HG03432 (cell line): Measurements from ENCODE around the gene ATAD3B.
"Not testable (repeated sequence)": the region's sequence is repeated elsewhere in the genome, so short reads cannot be mapped to it uniquely, and the experiment has no call there.

Source experiments
- ATAC-seq: cut with Tn5 transposase; IDR thresholded peaks from one replicate; pipeline ENCODE4 v1.9.1; 2021; ENCODE audit warnings: mild to moderate bottlenecking, moderate library complexity; ENCODE audit not compliant: unreplicated experiment

Gene ATAD3B

DNA sequence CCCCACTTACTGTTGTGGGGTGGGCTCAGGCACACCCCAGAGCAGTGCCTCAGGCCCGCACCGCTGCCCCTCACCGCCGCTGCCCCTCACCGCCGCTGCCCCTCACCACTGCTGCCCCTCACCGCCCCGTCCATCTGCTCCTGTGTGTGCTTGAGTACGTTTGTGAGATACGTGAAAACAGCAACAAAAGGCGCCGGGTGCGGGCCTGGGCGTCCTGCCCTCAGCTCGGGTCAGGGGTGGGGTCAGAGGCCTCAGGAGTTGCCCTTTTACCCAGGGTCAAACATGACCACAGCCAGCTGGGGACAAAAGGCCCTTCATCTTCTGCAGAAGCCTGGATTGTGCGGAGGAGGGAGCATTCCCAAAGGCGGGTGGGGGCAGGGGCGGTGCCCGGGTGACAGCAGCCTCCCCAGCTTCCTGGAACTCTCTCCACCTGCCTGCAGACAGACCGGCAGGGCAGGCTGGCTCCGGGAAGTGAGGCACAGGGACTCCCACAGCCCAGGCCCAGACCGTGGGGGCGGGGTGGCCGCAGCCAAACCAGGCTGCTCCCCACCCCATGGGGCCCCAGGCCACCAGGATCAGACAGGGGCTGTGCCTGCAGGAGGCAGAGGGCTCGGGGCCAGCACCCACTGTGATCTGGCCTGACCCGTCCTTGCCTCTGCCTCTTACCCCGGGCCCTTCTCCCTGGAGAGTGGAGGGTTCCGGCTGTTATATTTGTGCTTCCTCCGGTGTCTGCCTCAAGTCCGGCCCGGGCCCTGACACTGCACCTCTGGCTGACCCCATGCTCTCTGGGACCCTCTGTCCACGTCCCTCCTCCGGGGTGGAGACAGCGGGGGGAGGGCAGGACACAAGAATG lies 38.4 kb upstream of the ATAD3B start:
- ATAC-seq: no peak

DNA sequence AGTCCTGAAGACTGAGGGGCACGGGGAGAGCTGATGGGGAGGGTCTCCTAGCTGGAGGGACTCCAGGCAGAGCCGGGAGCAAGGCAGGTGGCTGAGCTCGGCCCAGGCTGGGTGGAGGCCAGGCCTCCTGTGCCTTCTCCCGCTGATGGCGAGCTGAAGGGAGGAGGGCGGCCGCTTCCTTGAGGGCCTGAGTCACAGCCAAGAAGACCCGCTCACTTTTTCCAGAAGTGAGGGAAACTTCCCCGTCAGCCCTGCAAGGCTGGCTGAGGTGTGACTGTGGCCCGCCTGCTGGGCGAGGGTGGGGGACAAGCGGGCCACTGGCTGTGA lies 37.8 kb upstream of the ATAD3B start:
- no peak for ATAC-seq

DNA sequence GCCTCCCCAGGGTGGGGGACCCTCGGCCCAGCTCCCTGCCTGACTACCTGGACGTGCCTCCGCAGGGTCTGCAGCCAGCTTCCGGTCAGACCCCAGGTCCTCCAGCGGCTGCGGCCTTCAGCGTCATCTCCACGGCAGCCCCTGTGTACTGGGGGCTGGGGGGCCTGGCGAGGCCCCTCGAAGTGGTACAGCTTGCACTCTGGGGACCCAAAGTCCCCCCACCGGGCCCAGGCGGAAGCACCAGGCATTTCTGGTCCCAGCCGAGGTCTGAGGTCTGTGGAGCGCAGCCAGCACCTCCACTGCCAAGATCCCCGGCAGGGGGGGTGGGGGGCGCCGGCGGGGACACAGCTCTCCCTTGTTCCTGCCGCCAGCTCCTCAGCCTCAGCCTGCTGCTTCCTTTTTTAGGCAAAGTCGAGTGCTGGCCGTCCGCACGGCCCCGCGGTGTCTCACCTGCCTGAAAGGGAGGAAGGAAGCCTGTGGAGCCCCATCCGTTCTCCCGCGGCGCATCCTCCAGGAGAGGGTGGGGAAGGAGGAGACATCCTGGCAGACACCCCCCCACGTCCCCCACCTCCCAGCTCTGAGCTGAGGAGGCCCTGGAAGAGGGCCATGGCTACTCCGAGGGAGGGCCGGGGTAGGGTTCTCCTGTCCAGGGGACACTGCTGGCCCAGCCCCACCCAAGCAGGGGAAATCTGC lies 37.3 kb upstream of the ATAD3B start:
- no peak for ATAC-seq

DNA sequence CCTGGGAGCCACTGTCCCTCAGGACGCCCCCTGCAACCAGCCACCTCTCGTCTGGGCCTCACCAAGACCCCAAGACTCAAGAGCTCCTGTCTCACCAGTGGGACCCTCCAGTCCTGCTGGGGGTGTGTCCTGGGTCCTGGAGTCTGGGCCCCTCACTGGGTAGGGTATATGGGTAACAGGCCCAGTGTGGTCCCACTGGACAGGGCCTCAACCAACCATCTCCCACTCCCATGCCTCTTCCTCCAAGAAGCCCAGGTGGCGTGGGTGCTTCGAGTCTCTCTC lies 36.8 kb upstream of the ATAD3B start:
- ATAC-seq: no peak

DNA sequence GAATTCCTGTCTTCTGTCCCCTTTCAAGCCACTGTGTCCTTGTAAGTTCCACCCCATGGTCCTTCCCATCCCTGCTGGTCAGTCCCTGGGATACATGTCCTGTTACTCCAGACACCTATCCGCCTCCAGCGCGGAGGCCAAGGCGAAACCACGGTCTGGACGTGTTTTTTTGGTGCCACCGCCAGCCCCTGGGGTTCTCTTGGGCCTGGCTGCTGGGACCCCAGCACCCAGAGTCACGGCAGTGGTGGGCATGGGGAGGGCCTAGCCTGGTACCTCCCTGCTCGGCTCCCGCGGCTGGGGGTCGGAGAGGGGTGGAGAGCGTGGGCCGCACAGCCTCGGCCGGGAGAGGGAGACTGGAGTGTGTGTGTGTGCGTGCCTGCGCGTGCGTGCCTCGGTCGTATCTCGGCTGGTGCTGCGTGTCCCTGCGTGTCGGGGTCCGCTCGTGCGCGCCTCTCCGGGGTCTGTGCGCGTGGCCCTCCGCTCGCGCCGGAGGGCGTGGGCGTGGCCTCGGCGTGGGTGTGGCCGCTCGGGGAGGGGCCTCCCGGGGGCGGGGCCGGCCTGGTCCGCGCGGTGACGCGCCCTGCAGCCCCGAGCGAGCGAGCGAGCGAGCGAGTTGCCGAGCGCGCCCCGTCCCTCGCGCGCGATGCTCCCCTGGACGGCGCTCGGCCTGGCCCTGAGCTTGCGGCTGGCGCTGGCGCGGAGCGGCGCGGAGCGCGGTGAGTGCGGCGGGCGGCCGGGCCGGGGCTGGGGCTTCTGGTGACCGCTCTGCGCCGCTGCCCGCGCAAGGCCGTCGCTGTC lies 36.3 kb upstream of the ATAD3B start, which contains the start of gene VWA1:
VWA1 (plus strand) TSS at position 585 of the 798 bp plus-strand sequence; CDS start at position 644, 59 bp downstream.
- peak; percentile 42 for ATAC-seq

DNA sequence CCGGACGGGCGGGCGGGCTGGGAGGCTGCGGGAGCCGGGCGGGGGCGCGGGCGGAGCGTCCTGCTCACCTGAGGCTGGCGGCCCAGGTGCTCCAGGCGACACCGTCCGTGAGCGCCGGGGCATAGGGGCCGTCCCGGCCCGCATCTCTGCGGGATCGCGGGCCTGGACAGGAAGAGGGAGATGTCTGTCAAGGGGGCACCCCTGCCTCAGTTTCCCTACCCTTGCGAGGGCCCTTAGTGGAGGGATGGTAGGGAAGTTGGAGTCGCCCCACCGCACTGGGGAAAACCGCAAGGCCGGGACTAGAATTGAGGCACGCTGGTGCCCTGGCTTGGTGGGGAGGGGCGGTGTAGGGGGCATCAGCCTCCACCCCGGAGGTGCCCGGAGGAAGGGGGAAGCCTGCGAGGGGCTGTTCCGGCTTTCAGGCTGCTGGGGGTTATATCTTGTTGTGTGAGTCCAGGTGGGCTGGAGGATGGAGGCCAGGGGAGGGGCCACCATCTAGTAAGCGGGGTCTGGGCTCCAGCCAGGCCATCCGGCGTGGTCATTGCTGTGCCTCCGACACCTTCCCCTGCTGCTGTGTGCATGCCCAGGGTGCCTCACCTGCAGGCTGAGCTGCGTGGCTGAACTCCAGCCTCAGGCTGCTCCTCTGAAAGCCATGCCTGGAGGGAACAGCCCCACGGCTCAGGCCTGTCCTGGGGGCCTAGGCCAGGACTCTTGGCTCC lies 35.5 kb upstream of the ATAD3B start:
- ATAC-seq: no peak

DNA sequence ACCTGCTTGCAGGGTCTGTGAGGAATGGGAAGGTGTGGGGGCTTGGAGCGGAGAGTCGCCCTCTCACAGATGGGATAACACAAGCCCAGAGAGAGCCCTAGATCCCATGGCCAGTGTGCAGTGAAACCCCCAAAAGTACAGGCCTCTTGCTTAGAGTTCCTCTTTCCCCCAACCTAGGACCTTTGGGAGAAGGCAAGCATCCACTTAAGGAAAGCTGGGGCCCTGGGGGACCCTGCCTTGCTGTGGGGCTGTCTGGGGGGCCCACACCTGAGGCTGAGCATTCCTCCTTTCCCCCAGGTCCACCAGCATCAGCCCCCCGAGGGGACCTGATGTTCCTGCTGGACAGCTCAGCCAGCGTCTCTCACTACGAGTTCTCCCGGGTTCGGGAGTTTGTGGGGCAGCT lies 34.9 kb upstream of the ATAD3B start:
- no peak for ATAC-seq

DNA sequence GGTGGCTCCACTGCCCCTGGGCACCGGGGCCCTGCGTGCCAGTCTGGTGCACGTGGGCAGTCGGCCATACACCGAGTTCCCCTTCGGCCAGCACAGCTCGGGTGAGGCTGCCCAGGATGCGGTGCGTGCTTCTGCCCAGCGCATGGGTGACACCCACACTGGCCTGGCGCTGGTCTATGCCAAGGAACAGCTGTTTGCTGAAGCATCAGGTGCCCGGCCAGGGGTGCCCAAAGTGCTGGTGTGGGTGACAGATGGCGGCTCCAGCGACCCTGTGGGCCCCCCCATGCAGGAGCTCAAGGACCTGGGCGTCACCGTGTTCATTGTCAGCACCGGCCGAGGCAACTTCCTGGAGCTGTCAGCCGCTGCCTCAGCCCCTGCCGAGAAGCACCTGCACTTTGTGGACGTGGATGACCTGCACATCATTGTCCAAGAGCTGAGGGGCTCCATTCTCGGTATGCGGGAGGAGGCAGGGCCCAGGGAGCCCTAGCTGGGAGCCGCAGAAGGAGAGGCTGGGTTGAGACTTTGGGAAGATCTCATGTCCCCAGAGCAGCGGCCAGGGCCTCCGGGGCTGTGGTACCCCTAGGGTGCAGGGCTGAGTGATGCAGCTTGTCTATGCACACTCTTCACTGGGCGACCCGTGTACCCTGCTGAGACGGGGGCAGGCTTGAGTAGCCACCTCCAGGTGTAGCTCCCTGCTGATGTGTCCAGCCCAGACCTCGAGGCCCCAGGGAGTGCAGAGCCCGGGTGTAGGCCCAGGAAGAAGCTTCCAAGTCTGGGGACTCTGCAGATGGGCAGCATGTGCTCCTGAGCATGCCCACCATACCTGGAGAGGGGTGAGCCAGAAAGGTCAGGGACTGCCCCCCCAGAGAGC lies 34.3 kb upstream of the ATAD3B start:
- no peak for ATAC-seq

DNA sequence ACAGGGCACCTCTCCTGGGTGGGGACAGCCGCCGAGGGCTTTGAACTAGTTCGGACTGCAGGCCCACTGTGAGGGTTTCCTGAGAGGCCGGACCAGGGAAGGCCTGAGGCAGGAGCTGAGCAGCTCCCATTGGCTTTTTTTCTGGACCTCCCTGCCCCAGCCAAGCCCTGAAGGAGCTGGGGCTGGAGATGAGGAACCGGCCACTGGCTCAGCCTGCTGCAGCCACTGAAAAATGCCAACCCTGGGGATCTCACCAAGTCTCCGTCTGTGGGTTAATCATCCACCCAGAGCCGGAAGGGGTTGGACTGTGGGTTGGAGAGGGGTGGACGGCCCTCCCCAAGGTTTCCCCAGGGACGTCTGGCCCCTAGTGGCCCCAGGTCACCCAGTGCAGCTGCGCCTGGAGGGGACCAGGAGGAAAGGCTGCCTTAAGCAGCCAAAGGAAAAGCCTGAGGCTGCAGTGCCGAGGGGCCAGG lies 33.6 kb upstream of the ATAD3B start:
- no peak for ATAC-seq

DNA sequence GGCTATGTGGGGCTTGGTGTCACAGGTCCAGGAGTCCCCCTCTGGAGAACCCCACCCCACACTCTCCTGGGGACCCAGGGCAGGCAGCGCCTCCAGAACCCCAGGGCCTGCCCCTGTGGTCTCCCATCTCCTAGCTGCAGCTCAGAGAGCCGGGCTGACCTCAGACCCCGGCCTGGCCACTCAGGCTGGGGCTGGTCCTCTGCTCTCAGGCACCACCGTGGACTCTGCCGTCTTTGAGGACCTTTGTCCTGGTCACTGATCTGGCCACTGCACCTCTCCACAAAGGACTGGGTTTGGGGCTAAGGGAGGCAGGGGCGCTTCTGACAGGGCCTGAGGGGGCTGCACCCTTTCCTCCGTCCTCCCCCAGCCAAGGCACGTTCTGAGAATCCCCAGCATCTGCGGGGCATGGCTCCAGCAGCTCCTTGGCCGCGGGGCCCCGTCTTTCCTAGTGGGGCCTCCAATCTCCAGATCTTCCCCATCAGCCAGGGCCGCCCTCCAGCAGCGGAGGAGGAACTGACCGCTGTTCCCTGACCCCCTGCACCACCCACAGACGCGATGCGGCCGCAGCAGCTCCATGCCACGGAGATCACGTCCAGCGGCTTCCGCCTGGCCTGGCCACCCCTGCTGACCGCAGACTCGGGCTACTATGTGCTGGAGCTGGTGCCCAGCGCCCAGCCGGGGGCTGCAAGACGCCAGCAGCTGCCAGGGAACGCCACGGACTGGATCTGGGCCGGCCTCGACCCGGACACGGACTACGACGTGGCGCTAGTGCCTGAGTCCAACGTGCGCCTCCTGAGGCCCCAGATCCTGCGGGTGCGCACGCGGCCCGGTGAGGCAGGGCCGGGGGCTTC lies 32.8 kb upstream of the ATAD3B start:
- no peak for ATAC-seq

DNA sequence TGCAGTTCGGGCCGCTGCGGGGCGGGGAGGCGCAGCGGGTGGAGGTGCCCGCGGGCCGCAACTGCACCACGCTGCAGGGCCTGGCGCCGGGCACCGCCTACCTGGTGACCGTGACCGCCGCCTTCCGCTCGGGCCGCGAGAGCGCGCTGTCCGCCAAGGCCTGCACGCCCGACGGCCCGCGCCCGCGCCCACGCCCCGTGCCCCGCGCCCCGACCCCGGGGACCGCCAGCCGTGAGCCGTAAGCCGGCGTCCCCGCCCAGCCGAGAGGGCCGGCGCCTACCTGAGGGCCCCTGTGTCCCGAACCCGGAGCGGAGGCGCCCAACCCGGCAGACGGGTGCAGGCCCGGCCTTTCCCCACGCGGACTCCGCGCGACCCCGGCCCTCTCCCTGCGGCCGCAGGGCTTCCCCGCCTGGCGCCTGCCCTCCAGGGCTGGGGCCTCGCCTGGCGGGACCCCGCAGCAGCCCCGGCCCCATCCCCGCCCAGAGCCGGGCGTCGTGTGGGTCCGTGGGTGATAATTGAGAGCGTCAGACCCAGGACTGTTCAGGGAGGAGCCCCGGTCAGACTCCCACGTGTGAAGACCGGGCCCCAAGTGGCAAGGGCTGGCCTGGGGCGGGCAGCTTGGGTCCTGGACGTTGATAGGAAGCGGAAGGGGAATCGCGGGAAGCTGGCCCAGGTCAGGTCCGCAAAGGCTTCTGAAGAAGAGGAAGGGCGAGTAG lies 31.9 kb upstream of the ATAD3B start:
- ATAC-seq: no peak

DNA sequence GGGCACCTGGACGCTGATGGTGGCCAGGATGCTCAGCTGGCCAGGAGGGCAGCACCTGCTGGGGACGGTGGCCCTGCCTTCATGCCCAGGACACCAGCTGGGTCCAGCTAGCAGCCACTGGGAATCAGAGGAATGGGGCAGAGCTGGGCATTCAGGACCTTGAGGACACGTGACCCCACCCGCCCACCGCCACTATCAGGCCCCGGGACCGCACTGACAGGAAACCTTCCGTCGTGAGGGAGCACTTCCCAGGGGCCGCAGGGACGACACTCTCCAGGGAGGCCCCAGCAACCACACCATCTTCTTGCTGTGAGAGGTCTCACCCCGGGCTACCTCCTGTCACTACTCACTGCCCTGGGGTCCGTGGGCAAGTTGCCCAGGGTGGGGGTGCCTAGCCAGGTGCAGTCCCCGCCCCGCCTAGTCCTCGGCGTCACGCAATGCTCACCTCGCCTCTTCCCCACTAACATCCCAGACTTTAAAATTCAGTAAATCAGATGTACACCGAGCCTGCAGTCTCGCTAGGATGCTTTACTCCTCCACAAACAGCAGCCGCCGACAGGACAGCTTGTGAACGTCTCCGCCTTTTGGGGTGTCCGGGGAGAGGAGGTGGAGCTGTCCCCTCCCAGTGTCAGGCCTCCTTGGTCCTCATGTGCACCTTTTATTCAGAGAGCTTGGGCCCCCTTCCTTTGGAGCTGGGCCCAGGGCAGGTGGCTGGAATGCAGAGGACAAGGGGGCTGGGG lies 31.1 kb upstream of the ATAD3B start:
- ATAC-seq: no peak

DNA sequence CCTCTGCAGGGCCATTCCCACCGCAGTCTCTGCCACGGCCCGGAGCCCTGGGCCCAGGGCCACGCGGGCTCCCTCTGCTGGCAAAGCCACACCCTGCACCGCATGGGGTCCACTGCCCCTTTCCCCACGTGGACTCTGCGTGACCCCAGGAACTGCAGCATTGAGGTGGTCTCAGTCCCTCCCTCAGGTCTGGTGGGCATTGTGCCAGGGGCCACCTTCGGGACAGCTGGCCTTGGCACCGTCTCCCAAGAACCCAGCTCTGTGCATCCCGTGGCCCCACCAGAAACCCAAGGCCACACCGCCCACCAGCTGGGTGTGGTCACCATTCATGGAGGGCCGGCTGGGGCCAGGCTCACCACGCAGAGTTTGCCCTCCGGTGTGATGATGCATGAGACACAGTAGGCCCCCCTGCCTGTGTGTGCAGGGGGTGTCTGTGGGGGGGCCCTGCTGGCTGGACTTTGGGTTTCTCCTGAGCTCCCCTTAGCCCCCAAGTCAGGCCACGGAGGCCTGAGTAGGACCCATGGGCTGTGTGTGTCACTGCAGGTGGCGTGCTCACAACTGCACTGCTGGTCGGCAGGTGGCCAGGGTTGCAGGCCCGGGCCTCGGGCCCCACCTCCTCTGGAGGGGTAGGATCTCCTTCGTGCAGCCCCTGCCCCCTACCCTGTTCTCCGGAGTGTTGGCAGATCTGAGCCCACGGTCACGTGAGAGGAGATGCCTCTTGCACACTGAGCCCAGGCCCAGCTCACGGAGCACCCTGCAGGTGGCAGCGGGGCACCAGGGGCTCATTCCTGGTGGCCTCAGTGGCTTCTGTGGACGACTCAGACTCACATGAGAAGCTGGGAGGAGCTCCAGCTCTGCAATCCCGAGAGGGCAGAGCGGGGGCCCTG lies 30.3 kb upstream of the ATAD3B start:
- ATAC-seq: no peak

DNA sequence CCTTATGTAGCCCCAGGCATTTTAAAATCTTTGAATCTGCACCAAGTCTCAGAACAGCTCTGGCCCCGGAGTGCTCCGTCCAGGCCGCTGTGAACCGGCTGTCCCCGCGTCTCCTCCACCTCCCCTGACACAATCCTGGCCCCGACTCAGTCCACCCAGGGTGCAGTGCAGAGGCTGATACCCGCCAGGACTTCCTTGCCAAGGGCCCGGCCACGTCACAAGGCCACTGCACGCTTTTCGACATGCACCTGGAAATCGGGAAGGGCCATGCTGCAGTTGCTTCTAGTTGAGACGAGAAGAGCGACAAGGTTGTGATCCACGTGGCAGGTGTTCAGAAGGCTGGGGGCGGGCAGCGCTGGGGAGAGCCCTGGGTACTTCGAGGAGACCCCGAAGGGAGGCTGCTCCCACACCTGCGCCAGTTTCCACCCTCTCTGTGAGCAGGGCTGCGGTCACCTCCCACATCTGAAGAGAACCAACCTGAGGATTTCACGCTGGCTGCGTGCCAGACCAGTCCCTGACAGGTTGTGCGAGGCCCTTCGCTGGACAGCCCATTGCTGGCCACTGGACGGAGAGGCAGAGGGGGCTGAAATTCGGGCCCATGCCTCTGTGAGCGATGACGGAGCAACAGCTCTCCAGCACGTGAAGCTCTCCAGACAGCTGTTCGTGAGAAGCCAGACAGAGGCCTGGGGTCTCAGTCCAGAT lies 29.3 kb upstream of the ATAD3B start:
- ATAC-seq: no peak

DNA sequence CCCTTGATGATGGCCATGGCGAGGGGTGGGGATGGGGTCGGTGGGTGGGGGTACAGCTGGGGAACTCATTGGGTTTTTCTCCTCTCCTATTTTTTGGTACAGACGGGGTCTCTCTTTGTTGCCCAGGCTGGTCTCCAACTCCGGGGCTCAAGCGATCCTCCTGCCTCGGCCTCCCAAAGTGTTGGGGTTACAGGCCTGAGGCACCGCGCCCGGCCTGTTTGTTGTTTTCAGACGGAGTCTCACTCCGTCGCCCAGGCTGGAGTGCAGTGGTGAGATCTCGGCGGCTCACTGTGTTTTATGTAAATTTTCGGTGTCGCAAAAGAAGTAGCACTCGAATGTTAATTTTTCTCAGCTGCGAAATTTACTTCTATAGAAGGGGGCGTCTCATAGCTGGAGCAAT lies 24.9 kb upstream of the ATAD3B start:
- ATAC-seq: not testable (repeated sequence)

DNA sequence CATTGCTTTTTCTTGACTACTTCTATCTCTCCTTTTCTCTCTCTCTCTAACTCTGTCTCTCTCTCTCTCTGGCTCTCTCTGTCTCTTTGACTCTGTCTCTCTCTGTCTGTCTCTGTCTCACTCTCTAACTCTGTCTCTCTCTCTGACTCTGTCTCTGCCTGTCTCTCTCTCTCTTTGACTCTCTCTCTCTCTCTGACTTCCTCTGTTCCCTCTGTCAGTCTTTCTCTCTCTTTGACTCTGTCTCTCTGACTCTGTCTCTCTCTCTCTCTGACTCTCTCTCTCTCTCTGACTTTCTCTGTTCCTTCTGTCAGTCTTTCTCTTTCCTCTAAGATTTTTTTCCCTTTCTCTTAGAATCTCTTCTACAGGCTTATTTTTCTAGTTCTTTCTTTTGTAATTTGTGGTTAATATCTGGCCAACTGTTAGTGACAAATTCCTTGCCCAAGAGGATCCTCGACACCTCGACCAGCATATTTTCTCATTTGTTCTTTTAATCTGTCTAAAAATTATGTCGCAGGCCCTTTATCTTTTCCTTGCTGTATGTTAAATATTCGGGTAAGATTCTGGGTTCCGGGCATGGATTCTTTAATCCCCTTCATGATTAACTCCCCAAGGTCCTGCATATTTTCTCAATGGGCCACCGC lies 22.3 kb upstream of the ATAD3B start, which contains the start of gene ATAD3C:
ATAD3C (plus strand) TSS at position 591 of the 641 bp plus-strand sequence. CDS start 995 bp downstream, outside the sequence.
- no peak for ATAC-seq
